ENCODE data around the gene SYNDIG1.

Gene SYNDIG1

DNA sequence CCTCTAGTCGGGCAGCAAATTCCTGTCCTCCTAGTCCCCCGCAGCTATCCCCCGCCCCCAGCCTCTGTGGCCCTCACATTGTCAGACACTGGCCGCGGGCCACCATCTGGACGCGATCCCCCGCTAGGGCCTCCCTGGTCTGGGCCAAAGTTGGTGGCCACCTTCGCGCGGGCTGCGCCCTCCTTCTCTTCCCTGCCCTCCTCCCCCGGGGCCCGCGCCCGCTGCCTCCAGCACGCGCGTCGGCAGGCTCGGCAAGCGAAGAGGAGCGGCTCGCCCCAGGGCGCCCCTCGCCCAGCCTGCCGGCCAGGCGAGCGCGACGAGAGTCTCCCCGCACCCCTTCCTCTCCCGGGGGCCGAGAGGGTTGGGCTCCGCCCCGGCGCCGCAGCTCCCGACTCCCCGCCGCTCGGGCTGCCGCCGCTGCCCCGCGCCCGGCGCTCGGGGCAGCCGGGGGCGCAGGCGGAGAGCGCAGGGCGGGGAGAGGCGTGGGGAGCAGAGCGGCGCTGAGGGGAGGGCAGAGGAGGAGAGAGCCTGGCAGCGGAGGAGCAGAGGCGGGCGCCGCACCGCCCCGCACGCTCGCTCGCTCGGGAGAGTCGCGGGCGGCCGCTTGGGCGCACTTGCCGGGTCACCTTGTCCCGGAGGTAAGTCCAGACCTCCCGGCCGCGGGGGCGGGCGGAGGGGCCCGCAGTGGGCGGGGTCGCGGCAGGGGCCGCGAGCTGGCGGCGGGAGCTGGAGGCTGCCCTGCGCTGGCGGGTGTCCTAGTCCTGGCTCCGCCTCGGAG is at the start of gene SYNDIG1:
Gene SYNDIG1 (plus strand): TSS at position 514 of the 778 bp plus-strand sequence. CDS start 73,469 bp downstream, outside the sequence.
- DNase-seq, result no peak

- no peak for DNase-seq
These were observed 49.6 kb upstream of the SYNDIG1 start for GRCh38 chr20:24419786-24420185.

GRCh38 chr20:24420567-24420966 is 48.9 kb upstream of the SYNDIG1 start:
- no peak for DNase-seq

GRCh38 chr20:24421071-24421470 is 48.4 kb upstream of the SYNDIG1 start:
- DNase-seq, result no peak

DNA sequence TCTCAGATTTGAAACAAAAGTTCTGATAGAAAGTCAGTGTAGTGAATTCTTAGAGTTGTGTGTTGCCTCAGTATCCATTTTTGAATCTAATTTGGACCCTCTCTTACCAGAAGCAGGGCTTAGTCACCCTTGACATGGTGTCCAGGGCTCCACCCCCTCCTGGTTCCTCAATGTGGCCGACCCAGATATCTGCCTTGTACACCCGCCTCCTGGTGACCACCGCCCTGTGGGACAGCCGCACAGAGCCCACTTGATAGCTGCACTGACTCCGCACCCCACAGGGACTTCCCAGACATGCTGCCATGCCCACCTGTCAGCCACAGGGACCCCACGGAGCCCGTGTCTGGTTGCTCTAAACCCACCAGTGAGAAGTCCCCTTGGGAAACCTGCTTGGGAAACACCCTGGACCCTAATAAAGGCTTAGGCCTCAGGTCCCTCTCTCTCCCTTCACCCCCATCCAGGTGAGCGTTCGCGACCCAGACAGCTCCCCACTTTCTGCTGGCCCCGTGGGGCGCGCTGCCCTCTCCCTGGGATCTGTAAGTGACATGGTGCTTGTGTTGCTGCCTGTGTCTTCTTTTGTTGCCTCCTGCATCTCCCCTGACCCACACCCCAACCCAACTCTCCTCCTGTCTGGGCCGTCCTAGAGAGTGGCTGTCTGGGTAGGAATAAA is 47.2 kb upstream of the SYNDIG1 start:
- no peak for DNase-seq

DNA sequence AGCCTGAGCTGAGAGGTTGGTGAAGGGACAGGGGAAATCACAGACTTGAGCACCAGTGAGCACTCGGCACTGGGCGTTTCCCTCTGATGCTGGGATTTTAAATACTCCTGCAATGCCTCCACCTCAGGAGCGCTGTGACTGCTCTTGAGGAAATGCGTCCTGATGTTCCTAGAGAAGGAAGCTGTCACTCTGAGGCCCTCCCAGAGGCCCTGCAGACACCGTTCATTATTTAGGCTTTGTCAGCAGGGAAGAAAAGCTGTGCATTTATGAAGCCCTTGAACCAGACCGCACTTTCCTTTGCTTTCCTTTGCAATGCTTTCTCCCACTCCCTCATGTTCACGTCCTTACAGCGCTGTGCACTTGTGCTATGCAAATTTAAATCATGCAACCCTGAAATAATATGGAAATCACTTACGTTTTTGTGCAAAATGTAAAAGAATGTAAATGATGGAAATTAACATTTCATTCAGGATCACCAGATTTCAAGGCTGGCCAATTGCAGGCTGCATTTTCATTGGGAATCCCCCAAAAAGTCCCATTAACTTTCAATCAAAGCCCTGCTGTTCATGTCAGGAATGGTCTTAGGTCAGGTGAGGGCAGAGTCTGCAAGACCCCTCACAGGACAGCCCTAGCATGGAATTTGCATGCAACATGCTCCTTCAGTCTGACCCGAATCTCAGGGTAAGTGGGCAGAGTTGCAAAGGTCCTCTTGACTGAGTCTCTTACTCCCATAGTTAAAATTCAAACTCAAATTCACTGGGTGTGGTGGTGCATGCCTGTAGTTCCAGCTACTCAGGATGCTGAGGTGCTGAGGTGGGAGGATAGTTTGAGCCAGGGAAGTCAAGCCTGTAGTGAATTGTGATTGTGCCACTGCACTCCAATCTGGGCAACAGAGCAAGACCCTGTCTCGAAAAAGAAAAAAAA is 45.8 kb upstream of the SYNDIG1 start:
- DNase-seq, result no peak

DNA sequence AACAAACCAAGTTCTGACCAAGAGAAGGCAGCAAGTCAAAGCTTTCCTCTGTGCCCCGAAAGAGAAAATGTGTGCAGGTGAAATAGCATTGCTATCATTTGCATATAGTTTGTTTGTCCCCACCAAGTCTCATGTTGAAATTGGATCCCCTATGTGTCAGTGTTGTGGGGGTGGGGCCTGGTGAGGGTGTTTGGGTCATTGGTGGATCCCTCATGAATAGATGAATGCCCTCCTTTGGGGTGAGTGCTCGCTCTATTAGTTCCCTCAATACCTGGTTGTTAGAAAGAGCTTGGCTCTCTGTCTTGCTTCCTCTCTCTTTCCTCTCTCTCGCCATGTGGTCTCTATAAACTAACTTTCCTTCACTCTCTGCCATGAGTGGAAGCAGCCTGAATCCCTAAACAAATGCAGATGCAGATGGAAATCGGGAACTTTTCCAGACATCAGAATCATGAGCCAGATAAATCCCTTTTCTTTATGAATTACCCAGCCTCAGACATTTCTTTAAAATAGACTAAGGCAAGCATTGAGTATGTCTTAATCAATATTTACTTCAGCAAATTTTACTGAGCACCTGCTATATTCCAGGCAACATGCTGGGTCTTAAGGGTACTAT is 43.8 kb upstream of the SYNDIG1 start:
- no peak for DNase-seq

DNA sequence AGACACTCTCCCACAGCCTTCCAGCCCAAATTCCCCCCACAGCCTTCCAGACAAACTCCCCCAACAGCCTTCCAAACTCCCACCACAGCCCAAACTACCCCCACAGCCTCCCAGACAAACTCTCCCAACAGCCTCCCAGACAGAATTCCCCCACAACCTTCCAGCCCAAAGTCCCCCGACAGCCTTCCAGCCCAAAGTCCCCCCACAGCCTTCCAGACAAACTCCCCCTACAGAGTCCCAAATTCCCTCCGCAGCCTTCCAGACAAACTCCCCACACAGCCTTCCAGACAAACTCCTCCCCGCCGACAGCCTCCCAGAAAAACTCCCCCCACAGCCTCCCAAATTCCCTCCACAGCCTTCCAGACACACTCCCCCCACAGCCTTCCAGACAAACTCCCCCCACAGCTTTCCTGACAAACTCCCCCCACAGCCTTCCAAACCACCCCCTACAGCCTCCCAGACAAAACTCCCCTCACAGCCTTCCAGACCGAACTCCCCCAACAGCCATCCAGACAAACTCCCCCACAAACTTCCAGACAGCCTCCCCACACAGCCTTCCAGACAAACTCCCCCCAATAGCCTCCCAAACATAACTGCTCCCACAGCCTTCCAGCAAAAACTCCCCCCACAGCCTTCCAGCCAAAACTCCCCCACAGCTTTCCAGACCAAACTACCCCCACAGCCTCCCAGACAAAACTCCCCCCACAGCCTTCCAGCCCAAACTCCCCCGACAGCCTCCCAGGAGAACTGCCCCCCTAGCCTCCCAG is 38.0 kb upstream of the SYNDIG1 start:
- no peak for DNase-seq

GRCh38 chr20:24432046-24432442 is 37.4 kb upstream of the SYNDIG1 start:
- no peak for DNase-seq

DNA sequence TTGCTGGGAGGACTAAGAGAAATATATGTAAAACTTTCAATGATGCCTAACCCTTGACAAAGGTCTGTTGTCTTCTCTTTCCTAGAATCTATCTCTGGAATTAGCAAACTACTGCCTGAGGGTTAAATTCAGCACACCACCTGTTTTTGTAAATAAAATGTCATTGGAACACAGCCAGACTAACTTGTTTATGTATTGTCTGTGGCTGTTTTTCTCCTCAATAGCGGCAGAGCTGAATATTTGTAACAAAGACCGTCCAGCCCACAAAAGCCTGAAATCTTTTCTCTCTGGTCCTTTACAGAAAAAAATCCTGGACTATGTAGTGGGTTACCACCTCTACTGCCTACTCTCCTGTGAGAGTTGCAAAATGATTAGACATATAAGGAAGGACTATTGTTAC is 33.3 kb upstream of the SYNDIG1 start:
- no peak for DNase-seq

DNA sequence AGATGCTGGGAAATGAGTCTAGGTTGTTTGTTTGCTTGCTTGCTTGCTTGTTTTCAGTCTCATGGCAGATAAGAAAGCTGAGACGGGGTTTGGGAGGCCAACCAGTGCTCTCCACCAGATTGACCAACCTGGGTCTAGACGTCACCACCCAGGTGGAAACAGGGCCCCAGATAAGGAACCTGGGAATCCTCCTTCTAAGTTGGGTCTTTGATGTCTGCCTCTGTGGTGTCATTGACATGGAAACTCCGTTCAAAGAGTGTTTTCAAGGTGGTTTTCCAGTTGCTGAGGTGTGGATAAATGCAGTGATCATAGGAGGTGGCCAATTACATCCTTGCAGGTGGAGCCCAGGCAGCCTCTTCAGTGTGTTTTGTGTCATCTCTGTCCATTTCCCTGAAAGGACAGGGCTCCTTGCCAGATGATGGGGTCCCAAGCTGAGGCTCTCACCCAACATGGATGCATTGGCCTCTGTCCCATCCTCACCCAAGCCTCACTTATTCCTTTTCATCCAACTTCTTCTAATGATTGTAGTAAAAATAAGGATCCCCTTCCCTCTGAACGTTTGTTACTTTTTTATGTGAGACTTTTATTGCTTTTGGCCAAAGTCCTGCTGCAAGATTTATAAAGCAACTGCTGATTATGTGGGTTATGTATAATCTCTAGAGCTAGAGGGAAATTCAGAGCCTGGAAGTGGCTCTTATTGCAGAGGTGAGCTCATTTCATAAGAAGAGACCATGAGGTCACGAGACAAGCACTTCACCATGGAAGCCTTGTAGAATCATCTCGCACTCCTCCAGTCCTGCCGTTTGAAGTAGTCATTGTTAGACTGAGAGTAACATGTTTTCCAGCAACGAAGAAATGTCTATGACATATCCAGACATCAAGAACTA is 32.0 kb upstream of the SYNDIG1 start:
- no peak for DNase-seq

DNA sequence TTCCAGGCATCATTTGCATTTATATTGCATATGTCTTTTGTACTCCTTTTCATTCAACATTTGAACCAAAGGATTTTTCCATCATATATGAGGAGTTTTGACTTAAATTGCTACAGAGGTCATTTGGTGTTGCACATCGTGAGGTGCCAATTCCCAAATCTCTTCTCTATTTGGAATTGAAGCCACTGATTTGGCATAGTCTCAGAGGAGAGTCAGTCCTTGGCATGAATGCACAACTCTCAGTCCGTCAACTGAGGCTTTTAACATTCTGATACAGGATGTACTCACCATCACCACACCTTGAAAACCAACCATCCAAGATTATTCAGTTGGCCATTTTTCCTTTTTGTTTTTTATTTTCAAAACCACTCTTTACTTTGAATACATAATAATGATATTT is 31.1 kb upstream of the SYNDIG1 start:
- no peak for DNase-seq

DNA sequence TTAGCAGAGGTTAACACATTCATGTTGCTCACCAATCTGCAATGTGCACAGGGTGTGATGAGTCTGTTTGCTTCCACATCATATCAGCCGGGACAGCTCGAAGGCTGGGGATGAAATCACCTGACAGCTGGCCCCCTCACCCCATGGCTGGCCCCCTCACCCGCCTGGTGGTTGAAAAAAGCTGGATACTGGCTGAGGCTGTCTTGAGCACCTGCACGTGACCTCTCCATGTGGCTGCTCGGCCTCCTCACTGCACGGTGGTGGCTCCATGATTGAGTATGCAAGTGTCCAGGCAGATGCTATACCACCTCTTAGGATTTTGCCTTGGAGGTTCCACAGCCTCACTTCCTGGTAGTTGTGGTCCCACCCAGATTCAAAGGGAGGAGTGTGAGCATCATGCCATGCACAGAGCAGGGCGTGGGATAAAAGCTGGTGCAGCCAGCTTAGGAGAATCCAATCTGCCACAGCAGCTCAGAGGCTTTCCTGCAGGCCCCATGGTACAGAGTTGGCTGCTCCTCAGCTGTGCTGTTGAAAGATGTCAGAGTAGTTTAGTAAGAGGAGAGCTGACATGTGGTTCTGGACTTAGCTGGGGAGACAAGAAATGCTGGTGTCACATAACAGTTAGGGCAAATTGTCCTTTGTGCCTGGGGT is 29.6 kb upstream of the SYNDIG1 start:
- no peak for DNase-seq

GRCh38 chr20:24441661-24442060 is 27.8 kb upstream of the SYNDIG1 start:
- no peak for DNase-seq

- DNase-seq, result no peak
These were observed 26.5 kb upstream of the SYNDIG1 start for GRCh38 chr20:24442909-24443308.

- DNase-seq, result no peak
These were observed 26.0 kb upstream of the SYNDIG1 start for GRCh38 chr20:24443436-24443835.

- DNase-seq, result no peak
These were observed 24.8 kb upstream of the SYNDIG1 start for GRCh38 chr20:24444526-24445190.

- no peak for DNase-seq
These were observed 23.8 kb upstream of the SYNDIG1 start for GRCh38 chr20:24445510-24446170.

- no peak for DNase-seq
These were observed 22.6 kb upstream of the SYNDIG1 start for GRCh38 chr20:24446811-24447210.
